Calu3 (cell line): ENCODE results near the gene STAB1. TPM values are rescaled to one million over a fixed set of nuclear protein-coding genes. Genes with fewer than 3 reads are reported as not detected.

Experiments
- BruUV-seq: library from RNA; stranded (reverse); fragments of 400-500 nt; replicated peaks from 2 replicates; lab custom pipeline; 2021; lab: Mats Ljungman, UMichigan
- CTCF ChIA-PET: fragments of 300-600 bp; sonication (Branson Sonifier 250); formaldehyde crosslinking; loops from one replicate; lab custom pipeline; 2022; ENCODE audit warnings: antibody characterized with exemption; lab: Charles Lee
- DNase-seq: peaks from one replicate; pipeline ENCODE4 v3.0.0; 2022
- H3K27ac Mint-ChIP-seq: one replicate; pipeline ENCODE4 v1.8.0; 2022; ENCODE audit warnings: mixed read lengths; ENCODE audit not compliant: unreplicated experiment
- H3K27me3 Mint-ChIP-seq: one replicate; pipeline ENCODE4 v1.8.0; 2022; ENCODE audit warnings: mixed read lengths; ENCODE audit not compliant: unreplicated experiment
- H3K36me3 Mint-ChIP-seq: one replicate; pipeline ENCODE4 v1.8.0; 2022; ENCODE audit warnings: mild to moderate bottlenecking, moderate library complexity, mixed read lengths; ENCODE audit not compliant: insufficient read depth, unreplicated experiment
- H3K4me1 Mint-ChIP-seq: one replicate; pipeline ENCODE4 v1.8.0; 2022; ENCODE audit warnings: mild to moderate bottlenecking, low read depth, mixed read lengths; ENCODE audit not compliant: unreplicated experiment
- H3K4me3 Mint-ChIP-seq: one replicate; pipeline ENCODE4 v1.8.0; 2022; ENCODE audit warnings: mild to moderate bottlenecking, low read depth, moderate library complexity, mixed read lengths; ENCODE audit not compliant: unreplicated experiment
- H3K9me3 Mint-ChIP-seq: one replicate; pipeline ENCODE4 v1.8.0; 2022; ENCODE audit warnings: low read depth, mixed read lengths; ENCODE audit not compliant: unreplicated experiment
- intact Hi-C: fragments of 100-400 bp; cut with micrococcal nuclease; formaldehyde crosslinking; loops from one replicate; pipeline ENCODE4 v1.10.0; 2022; ENCODE audit not compliant: unreplicated experiment
- total RNA-seq: library from RNA; stranded (reverse); gene quantifications from 2 replicates; pipeline ENCODE4 v1.2.3, GENCODE V29; 2022
- TF ChIP-seq, protein P1 (sequence below): fragments of 200-600 bp; IDR thresholded peaks from one replicate; pipeline ENCODE4 v1.8.0; 2022; ENCODE audit warnings: antibody characterized with exemption; ENCODE audit not compliant: unreplicated experiment

The STAB1 gene
- total RNA-seq, 1 experiment from 2014 or later: 0.26 TPM

GRCh38 chr3:52468336-52468735 is 26.8 kb upstream of the STAB1 start:
- no peaks in the 10 kb centered on the region for H3K4me1 Mint-ChIP-seq
- no peak overlapping the region for H3K27ac Mint-ChIP-seq
- no peak overlapping the region for H3K4me3 Mint-ChIP-seq
- TF ChIP-seq, protein P1, sequence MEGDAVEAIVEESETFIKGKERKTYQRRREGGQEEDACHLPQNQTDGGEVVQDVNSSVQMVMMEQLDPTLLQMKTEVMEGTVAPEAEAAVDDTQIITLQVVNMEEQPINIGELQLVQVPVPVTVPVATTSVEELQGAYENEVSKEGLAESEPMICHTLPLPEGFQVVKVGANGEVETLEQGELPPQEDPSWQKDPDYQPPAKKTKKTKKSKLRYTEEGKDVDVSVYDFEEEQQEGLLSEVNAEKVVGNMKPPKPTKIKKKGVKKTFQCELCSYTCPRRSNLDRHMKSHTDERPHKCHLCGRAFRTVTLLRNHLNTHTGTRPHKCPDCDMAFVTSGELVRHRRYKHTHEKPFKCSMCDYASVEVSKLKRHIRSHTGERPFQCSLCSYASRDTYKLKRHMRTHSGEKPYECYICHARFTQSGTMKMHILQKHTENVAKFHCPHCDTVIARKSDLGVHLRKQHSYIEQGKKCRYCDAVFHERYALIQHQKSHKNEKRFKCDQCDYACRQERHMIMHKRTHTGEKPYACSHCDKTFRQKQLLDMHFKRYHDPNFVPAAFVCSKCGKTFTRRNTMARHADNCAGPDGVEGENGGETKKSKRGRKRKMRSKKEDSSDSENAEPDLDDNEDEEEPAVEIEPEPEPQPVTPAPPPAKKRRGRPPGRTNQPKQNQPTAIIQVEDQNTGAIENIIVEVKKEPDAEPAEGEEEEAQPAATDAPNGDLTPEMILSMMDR: no peak
- BruUV-seq: no TSS peak
- CTCF ChIA-PET: interaction anchor here (0.6 kb wide), 1 partner anchor 64 kb away, joined by 7 read pairs; no protein-coding TSS in a partner anchor
- no peaks in the 10 kb centered on the region for H3K9me3 Mint-ChIP-seq
- intact Hi-C loops: no loop called here
- peaks cover 11% of the 10 kb centered on the region for H3K36me3 Mint-ChIP-seq
- DNase-seq: no peak
- no peaks in the 10 kb centered on the region for H3K27me3 Mint-ChIP-seq

DNA sequence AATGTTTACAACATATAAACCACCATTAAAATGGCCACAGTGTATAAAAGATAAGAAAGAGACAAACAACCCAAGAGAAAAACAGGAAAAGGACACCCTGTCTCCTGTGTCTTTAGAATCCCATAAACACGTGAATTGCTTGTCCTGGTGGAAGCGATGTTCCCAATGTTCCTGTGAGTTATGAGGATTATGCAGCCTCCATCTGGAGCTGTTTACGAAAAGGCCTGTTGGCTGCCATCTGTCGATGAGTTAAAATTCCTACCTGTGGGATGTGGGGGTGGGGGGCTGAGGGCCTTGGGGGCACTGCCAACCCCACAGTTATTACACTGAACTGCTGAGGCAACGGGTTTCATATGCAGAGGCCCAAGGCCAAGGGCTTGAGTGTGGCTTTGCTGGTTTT is 26.1 kb upstream of the STAB1 start:
- Mint-ChIP-seq H3K27me3 (no peaks in the 10 kb centered on the region), H3K36me3 (peaks cover 15% of the 10 kb centered on the region), H3K27ac (no peak overlapping the region), H3K9me3 (no peaks in the 10 kb centered on the region), H3K4me3 (no peak overlapping the region), H3K4me1 (no peaks in the 10 kb centered on the region)
- TF ChIP-seq, protein P1: no peak
- intact Hi-C loops: no loop called here
- CTCF ChIA-PET: interaction anchor here (0.6 kb wide), 1 partner anchor 63 kb away, joined by 7 read pairs; no protein-coding TSS in a partner anchor
- BruUV-seq: no TSS peak
- DNase-seq: no peak

- CTCF ChIA-PET: no interaction called here
These were observed 24.2 kb upstream of the STAB1 start for GRCh38 chr3:52470920-52471319.

GRCh38 chr3:52471371-52472238 is 23.5 kb upstream of the STAB1 start:
- peak; percentile 70 for DNase-seq
- Mint-ChIP-seq H3K4me1 (no peaks in the 10 kb centered on the region), H3K27ac (no peak overlapping the region), H3K36me3 (peaks cover 21% of the 10 kb centered on the region), H3K4me3 (no peak overlapping the region), H3K27me3 (no peaks in the 10 kb centered on the region), H3K9me3 (no peaks in the 10 kb centered on the region)
- no TSS peak for BruUV-seq
- CTCF ChIA-PET: no interaction called here
- TF ChIP-seq, protein P1: peak; percentile 60
- intact Hi-C loops: no loop called here

More at GRCh38 chr3:52470920-52471319, 24.2 kb upstream of the STAB1 start:
- Mint-ChIP-seq H3K36me3 (peaks cover 21% of the 10 kb centered on the region), H3K27ac (no peak overlapping the region), H3K27me3 (no peaks in the 10 kb centered on the region), H3K9me3 (no peaks in the 10 kb centered on the region), H3K4me1 (no peaks in the 10 kb centered on the region), H3K4me3 (no peak overlapping the region)
- DNase-seq: no peak
- TF ChIP-seq, protein P1: no peak
- BruUV-seq: no TSS peak
- intact Hi-C loops: no loop called here
